Stimulated activated CD8-positive, alpha-beta memory T cell treated with anti-CD3 and anti-CD28 coated beads, Interleukin-15, amount 100 ng/mL, for 48 hours (primary cell): Measurements from ENCODE around the gene TFF3.

Experiments
- DNase-seq, 2 donors: peaks; one replicate each; pipeline ENCODE4 v3.0.0-alpha.2; 2020; ENCODE audit warnings: low read depth in 2 of 2

Gene TFF3

DNA sequence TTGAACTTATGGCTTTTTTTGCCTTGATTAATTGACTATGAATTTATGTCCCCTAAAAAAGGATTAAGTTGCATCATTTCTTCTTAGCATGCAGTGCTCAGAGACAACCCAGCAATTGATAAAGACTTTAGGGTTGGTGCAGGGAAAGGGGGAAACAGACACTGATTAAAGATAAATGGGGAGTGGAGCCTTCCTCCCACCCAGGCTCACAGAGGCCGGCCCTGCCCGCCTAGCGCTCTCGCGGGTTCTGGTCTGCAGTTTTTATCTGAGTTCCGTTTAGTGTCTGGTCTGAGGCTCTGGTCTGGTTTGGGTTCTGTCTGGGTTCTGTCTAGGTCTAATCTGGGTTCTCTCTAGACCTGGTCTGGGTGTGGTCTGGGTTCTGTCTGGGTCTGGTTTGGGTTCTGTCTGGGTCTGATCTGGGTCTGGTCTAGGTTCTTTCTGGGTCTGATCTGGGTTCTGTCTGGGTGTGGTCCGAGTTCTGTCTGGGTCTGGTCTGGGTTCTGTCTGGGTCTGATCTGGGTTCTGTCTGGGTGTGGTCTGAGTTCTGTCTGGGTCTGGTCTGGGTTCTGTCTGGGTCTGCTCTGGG lies 48.1 kb downstream of the TFF3 start:
- DNase-seq, result no peak

DNA sequence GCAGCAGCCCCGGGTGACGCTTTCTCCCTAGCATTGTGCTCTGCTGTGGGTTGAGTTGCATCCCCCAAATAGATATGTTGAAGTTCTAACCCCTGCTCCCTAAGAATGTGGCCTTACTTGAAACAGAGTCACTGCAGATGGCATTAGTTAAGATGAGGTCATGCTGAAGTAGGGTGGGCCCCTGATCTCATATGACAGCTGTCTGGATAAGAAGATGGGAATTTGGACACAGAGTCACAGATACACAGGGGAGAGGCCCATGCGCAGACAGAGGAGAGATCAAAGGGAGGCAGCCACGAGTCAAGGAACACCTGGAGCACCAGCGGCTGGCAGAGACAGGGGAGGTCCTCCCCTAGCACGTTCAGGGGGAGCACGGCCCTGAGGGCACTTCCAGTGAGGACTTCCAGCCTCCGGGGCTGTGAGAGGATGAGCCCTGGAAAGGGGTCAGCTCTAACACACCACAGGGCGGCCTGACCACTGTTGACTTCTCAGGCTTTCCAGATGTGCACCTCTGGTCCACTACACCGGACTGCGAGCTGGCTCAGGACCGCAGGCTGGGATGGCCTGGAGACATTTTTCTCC lies 49.9 kb downstream of the TFF3 start:
- no peak for DNase-seq

DNA sequence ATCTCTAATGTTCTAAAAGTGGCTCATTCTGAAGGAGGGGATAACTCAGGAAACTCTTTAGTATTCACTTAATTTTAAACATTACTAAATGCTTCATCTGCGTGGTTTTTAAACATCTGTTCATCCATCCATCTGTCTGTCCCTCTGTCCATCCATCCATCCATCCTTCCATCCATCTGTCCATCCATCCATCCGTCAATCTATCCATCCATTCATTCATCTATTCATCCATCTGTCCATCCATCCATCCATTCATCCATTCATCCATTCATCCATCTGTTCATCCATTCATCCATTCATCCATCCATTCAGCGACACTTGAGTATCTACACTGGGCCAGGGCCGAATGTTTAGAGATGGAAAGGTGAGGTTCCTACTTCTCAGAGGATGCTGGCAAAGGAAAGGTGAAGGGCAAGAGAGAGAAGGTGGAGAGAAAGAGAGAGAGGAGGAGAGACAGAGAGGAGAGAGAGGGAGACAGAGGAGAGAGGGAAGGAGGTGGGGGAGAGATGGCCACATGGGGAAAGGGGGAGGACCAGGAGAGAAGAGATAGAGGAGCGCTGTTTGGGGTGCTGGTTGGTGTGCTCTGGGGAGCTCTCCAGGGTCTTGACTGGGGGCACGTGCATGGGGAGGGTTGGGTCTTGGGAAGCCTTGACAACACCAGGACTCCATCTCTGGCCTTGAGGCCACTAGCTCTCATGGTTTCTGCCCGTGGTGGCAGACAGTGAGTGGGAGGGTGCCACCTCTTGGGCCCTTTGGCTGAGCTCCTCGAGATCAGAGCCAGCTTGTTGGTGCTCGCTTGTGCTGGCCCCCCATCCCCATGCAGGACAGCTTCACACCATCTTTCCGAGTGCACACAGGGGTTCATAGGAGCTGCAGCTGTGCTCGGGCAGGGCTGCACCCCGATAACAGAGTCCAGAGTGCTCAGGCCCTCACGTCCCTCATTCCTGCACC lies 50.7 kb downstream of the TFF3 start:
- DNase-seq, result no peak

DNA sequence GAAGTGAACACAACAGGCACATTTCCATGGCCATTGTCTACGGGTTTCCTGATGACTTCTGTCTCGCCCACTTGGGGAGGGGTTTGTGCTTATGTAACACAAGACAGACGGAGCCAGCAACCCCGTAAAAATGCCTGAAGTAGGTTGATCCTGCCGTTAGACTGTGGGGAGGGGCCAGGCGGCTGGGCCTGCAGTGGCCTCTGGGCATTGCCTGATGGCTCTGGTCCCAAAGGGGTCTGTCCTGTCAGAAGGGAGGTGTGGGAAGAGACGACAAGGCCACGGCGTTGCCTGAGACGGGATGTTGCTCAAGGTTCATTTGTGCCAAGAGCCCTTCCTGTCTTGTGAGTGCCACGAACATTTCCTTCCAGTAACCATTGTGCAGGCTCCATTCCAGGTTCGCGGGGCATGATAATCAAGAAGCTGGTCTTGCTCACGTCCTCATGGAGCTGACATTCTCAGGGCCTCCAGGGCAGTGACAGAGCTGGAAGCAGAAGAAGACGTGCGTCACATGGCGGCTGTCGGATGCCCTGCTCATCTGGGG lies 51.5 kb downstream of the TFF3 start:
- no peak for DNase-seq

DNA sequence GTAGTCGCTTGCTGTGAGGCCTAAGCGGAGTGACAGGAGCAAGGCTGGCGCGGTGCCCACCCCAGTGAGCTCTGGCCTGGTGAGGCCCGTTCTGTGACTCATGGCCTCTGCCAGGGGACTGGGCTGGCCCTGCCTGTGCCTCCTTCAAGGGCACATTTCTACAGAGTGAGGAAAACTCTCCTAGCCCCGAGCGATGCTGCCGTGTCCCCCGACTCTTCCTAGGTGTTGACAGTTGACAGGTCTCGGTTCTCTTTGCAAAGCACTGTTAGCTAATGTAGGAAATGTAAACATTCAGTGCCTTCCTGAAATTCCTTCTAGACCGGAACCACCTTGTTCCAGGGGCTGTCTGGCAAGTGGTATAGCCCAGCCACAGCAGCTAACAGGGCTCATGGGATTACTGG lies 52.4 kb downstream of the TFF3 start:
- no peak for DNase-seq

DNA sequence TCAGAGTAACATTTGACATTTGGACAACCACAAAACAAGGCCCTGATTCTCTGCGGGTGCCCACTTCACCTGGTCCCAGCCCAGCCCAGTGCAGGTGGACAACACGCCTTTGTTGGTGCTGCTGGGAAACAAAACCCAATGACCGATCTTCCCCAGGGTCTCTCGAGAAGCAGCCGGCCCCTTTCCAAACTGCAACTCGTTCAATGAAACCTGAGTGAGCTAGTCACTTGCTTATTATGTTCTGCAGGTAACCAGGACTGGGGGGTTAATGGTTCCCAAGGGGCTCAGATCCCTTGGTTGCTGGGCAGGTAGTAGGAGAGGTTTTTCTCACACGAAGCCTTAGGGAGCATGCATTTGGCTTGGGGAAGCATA lies 53.4 kb downstream of the TFF3 start:
- DNase-seq, result no peak
